NCI-H128 (cell line): ENCODE measurements around the gene SLC35E2B.
A peak's percentile ranks its signal among the peaks of the same experiment; 100 is the strongest.

Experiments used
- DNase-seq: peaks from one replicate; lab custom pipeline; 2025; ENCODE audit not compliant: unreplicated experiment; lab: John Stamatoyannopoulos, UW

The SLC35E2B gene

GRCh38 chr1:1626207-1627141, 66.1 kb downstream of the SLC35E2B start:
- DNase-seq: no peak

- DNase-seq: no peak
Observed at GRCh38 chr1:1625824-1626206, 66.8 kb downstream of the SLC35E2B start.

- no peak for DNase-seq
Observed at GRCh38 chr1:1625404-1625775, 67.2 kb downstream of the SLC35E2B start.

DNA sequence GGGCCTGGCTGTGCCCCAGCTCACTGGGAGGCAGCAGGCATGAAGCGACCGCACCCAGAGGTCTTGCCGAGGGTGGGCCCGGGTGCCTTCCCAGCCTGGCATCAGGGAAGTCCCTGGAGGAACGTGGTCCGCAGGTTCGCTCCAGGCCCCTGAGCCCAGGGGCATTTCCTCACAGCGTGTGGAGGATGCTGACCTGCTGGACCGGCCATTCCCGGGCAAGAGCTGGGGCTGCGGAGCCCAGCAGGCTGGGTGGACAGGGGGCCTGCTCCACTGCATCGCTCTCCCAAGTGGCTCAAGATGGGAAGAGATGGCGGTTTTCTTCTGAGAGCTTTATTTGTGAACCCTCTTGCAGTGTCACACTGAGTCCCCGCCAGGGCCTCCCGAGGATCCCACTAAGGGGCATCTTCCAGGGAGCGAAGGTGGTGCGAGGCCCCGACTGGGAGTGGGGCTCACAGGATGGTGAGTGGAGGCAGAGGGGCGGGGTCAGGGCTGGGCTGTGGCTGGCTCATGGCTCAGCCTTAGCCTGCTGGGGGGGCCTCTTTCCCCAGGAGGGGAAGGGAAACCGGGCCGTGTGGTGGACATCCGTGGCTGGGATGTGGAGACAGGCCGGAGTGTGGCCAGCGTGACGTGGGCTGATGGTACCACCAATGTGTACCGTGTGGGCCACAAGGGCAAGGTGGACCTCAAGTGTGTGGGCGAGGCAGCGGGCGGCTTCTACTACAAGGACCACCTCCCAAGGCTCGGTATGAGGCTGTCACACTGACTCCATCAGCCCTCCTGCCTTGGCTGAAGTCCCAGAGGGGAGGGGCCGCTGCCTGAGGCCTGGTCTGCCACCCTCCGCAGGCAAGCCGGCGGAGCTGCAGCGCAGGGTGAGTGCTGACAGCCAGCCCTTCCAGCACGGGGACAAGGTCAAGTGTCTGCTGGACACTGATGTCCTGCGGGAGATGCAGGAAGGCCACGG, 67.9 kb downstream of the SLC35E2B start:
- DNase-seq: no peak

- DNase-seq: no peak
Observed at GRCh38 chr1:1623631-1624442, 68.8 kb downstream of the SLC35E2B start.

- DNase-seq: no peak
Observed at GRCh38 chr1:1623181-1623630, 69.4 kb downstream of the SLC35E2B start.

DNA sequence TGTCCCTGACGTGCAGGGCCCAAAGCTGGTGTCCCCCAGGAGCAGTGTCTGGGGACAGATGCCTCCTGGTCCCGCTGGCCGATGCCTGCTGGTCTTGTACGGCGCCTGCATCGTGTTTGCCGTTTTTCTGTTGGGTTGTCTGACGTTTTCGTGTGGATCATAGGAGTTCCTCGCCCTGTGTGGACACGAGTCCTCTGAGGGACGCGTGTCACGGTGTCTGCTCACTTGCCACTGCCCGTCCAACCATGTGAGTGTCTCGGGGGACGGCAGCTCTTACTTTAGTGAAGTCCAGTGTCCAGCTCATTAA, 69.9 kb downstream of the SLC35E2B start:
- DNase-seq: no peak

DNA sequence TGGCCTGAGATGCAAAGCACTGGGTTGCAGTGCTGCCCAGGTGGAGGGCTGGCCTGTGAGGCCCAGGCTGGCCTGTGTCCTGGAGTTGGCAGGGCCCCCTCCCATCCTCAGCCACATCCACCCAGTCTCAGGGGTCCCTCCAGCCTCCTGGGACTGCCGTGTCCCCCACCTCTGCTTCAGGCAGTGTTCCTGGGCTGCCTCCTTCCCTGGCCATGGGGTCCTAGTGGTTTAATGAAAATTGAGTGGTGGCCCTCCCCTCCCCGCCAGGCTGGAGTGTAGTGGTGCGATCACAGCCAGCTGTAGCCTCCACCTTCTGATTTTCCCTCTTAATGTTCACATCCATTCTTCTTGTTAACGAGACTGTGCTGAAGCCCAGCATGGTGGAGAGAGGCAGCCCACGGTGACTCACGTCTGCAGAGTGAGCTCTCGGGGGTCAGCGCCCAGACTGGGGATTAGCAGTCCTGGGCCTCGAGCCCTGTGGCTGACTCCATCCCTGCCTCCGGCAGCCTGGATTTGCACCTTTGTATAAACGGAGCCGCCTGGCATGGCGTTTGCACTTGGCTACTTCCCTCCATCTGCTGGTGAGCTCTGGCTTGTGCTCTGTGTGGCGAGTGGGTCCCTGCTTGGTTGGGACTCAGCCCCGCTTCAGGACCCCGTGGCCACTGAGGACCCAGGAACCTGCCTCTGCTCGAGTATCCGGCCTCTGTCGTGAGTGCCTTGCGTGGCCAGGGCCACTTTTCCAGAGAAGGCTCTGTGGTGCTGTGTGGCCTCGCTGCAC, 70.4 kb downstream of the SLC35E2B start:
- no peak for DNase-seq

- DNase-seq: no peak
Observed at GRCh38 chr1:1621173-1622009, 71.2 kb downstream of the SLC35E2B start.

DNA sequence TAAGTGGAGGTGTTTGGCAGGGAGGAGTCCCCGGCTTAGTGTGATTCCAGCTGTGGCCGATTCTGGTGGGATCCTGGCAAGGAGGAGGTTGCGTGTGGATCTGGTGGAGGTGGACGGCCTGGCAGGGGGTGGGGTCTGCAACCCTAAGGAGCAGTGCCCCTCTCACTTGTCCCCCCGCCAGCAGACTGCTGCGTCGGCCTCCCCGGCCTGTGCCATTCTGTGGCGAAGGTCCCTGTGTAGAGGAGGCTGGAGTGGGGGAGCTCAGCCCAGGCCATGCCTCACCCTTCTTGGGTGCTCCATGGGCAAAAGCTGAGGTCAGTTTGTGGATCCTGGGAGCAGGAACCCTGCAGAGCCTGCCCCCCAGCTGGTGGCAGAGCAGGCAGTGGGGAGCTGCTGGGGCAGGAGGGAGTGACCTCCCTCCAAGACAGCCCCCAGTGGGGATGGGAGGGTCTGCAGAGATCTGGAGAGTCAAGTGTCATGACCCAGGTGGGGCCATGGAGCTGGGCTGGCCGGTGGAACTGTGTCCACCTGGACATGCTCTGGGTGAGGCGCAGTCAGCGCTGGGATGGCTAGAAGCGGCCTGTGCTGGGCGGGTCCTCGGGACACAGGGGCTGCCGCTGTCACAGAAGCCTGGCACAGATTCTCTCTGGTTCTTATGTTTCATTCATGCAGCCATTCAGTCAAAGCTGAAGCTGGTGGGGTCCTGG, 72.0 kb downstream of the SLC35E2B start:
- DNase-seq: no peak

- no peak for DNase-seq
Observed at GRCh38 chr1:1619917-1620361, 72.7 kb downstream of the SLC35E2B start.

DNA sequence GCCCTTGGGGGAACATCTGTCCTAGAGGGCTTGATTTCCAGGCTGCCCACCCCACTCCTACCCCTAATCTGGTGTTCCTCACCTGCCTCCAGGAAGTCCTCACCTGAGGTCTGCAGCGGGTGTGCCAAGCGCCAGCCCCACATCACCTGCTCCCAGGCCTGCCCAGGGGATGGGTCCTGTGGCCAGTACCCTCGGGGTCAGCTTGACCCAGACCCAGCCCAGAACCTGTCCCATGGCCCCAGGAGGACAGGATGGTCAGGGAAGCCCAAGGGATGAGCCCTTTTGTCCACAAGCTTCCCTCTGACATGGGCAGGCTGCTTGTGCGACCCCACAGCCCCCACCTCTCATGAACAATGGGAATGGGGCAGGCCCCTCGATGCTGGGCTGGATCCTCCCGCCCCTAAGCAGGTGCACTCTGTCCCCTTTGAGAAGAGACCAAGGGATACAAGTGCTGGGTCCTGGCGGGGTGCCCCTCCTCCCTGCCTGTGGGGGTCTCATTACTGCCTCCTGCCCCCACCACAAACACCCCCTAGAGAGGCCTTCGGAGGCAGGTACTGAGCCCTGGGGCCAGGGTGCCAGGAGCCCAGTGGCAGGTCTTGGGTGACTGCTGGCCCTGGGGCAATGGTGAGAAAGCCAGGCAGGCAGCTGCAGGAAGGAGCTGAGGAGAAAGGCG, 74.1 kb downstream of the SLC35E2B start:
- no peak for DNase-seq

DNA sequence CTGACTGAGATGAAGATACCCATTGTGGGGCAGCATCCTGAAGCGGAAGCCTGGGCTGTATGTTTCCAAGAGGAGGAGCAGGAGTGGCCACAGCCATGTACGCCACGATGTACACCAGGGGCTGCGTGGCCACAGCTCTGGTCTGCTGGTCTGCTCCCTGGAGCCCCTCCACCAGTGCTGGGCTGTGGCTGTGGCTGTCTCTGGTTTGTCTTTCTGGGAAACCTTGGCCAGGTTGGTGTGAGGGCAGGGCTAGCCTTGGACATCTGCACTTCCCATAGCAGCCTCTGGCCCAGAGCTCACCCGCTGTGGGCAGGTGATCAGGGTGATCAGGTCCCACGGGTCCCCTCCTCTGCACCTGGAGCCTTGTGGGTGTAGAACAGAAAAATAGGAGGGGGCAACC, 74.7 kb downstream of the SLC35E2B start:
- no peak for DNase-seq

GRCh38 chr1:1617516-1617915, 75.1 kb downstream of the SLC35E2B start:
- DNase-seq: no peak

DNA sequence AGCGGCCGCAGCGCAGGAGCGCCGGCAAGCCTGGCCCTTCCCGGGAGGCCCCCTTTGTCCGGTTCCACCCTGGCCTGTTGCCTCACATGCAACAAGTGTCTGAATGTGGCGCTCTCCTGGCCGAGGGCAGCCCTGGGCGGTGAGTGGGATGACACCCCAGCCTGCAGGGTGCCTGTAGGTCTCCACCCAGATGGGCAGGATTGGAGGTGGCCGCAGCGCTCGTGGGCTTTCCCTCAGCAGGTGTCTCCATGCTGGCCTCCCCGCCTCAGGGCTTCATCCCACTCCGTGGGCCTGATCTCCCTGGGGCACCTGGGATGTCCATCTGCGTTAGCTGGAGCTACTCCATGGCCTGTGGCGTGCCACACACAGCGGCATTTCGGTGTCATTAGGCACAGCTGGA, 75.8 kb downstream of the SLC35E2B start:
- DNase-seq: no peak

DNA sequence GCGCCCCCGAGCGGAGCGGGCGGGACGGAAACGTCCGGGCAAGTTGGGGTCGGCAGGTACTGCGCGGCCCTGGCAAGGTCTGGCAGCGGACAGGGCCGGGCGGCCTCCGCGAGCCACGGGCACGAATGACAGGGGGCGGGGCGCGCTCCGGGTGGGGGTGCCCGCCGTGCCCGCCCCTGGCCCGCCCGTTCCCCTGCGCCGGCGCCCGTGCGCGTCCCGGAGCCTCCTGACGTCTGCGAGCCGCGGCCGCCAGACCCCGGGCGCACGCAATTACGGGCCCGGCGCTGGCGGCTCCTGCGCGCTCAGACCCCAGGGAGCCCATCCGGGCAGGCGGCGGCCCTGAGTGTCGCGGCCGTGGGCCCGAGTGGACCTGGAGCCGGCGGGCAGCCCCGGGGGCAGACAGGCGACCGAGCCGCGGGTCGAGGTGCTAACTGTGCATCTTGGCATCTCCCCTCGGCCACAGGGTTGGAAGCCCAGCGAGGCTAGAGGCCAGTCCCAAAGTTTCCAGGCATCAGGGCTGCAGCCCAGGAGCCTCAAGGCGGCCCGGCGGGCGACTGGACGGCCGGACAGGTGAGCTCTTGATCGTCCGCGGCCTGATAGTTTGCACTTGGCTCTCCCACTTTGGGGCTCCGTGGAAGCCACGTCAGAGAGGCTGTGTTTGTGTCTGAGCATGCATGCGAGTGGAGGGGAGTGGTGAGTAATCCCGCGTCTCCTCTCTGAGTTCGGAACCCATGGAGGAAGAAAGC, 76.4 kb downstream of the SLC35E2B start:
- no peak for DNase-seq

- DNase-seq: peak; percentile 98
Observed at GRCh38 chr1:1615256-1616044, 77.1 kb downstream of the SLC35E2B start, which contains the start of gene MIB2. MIB2 (plus strand) TSS chr1:1615500; CDS start chr1:1623453, 7,953 bp downstream.
